Fibroblast of villous mesenchyme (primary cell): ENCODE data around the gene TNRC18. TPM values are rescaled to one million over a fixed set of nuclear protein-coding genes. Genes with fewer than 3 reads are reported as not detected.
"Not testable (repeated sequence)": the region's sequence is repeated elsewhere in the genome, so short reads cannot be mapped to it uniquely, and the experiment has no call there.

Experiments used
- DNase-seq: peaks from one replicate; pipeline ENCODE4 v3.0.0-alpha.2; 2010; ENCODE audit warnings: low read depth
- H3K4me3 ChIP-seq: 2 replicates; pipeline ENCODE4 v1.5.1; 2011; ENCODE audit warnings: low read depth, mild to moderate bottlenecking, low read length
- total RNA-seq: library from RNA; depleted of rRNA; stranded (reverse); fragments of >200 nt; gene quantifications from 2 replicates; pipeline ENCODE4 v1.2.3, GENCODE V29; 2012
- TF ChIP-seq, protein P1 (sequence below): IDR thresholded peaks from 2 replicates; pipeline ENCODE4 v1.5.1; 2012; ENCODE audit warnings: low read depth, mild to moderate bottlenecking, low read length; ENCODE audit not compliant: insufficient read depth

The TNRC18 gene
- total RNA-seq, 1 donor = 54.4 TPM

DNA sequence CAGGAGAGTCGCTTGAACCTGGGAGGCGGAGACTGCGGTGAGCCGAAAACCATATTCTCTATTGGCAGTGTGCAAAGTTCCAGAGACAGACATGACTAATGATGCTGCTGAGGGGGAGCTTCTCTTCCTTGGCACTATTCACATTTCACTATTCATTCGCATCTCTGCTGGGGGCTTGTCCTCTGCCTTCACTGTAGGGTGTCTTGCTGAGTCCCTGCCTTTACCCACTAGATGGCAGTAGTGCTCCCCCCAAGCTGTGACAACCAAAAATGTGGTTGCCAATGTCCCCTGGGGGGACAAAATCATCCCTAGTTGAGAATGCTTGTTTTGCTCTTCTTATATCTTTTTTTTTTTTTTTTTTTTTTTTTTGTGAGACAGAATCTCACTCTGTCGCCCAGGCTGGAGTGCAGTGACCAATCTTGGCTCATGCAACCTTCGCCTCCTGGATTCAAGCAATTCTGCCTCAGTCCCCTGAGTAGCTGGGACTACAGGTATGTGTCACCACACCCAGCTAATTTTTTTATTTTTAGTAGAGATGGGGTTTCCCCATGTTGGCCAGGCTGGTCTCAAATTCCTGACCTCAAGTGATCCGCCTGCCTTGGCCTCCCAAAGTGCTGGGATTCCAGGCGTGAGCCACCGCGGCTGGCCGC lies 57.5 kb downstream of the TNRC18 start:
- TF ChIP-seq, protein P1, sequence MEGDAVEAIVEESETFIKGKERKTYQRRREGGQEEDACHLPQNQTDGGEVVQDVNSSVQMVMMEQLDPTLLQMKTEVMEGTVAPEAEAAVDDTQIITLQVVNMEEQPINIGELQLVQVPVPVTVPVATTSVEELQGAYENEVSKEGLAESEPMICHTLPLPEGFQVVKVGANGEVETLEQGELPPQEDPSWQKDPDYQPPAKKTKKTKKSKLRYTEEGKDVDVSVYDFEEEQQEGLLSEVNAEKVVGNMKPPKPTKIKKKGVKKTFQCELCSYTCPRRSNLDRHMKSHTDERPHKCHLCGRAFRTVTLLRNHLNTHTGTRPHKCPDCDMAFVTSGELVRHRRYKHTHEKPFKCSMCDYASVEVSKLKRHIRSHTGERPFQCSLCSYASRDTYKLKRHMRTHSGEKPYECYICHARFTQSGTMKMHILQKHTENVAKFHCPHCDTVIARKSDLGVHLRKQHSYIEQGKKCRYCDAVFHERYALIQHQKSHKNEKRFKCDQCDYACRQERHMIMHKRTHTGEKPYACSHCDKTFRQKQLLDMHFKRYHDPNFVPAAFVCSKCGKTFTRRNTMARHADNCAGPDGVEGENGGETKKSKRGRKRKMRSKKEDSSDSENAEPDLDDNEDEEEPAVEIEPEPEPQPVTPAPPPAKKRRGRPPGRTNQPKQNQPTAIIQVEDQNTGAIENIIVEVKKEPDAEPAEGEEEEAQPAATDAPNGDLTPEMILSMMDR = peak; percentile 85

DNA sequence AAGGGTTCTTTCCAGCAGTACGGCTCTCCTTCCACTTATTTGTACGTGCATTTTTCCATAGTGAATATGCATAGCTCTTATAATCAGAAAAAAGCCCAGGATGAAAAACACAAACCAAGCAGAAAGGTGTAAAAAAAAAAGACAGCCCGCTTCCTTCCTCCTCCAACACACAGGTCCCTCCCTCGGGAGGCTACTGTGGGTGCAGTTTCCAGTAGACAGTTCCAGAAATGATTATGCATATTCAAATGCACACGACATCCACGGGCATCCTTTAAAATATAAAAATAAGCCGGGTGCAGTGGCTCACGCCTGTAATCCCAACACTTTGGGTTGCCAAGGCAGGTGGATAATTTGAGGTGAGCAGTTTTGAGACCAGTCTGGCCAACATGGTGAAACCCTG lies 59.9 kb downstream of the TNRC18 start:
- TF ChIP-seq, protein P1 = no peak
- H3K4me3 ChIP-seq = no peak overlapping the region
- DNase-seq = no peak

More for the DNA sequence above, 57.5 kb downstream of the TNRC18 start:
- H3K4me3 ChIP-seq = not testable (repeated sequence)
- DNase-seq = peak; percentile 73

DNA sequence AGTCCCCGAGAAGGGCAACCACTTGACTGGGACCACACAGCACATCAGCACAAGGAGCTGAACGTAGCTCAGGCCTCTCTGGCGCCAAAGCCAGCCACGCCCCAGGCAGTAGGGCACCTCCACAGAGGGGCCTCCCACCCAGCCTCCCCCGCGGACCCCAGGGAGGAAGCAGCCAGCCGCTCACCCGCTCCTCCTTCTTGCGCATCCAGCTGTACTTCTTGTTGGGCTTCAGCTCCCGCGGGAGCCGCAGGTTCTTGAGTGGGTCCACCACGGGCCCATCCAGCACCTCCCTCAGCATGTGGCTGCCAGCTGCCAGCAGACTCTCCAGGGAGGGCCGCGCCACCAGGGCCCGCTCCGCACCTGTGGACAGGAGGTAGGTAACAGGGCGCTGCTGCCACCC lies 61.2 kb downstream of the TNRC18 start:
- no peak overlapping the region for H3K4me3 ChIP-seq
- TF ChIP-seq, protein P1 = no peak
- DNase-seq = no peak

DNA sequence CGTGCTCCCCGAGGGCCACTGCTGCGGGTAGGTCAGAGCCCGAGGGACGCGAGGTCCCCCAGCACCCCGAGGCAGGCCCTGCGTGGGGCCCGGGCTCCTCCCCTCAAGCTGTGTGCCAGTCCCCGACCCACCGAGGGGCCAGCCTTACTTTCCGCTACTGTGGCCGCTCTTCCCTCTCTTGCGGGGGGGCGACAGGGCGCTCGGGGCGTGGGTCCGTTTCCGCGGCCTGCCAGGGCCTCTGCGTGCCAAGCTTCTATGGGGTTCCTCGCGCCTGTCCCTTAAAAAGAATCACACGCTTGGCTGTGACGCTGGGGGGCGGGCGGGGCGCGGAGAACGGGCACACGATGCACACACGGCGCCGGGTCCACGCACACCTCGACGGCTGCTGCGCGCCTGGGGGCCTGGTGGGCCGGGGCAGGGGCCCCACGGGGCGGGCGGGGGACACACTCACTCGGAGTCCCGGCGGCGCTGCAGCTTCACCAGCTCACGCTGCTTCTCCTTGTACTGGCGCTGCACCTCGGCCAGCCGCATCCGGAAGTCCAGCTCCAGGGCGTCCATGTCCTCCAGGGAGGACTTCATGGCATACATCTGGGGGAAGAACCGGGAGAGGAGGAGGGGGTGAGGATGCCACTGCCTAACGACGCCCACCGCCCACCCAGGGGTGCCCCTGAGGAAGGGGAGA lies 62.0 kb downstream of the TNRC18 start:
- TF ChIP-seq, protein P1 = no peak
- H3K4me3 ChIP-seq = no peak overlapping the region
- DNase-seq = no peak

DNA sequence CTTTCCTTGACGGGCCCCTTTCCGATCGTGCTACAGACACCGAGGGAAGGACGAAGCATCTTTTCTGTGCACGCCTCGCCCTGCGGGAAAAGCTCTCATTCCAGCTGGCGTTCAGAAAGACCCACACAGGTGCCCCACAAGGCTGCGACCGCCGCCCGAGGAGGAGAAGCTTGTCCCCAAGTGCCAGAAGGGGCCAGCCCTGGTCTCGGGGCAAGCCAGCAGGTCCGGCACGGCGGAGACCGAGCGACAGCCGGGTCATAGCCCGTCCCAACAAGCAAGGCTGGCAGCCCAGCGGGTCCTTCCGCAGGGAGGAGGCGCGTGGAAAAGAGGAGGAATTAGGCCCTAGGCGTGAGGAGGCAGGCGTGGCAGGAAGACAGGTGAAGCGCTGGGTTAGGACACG lies 62.7 kb downstream of the TNRC18 start:
- no peak overlapping the region for H3K4me3 ChIP-seq
- TF ChIP-seq, protein P1 = no peak
- DNase-seq = no peak

DNA sequence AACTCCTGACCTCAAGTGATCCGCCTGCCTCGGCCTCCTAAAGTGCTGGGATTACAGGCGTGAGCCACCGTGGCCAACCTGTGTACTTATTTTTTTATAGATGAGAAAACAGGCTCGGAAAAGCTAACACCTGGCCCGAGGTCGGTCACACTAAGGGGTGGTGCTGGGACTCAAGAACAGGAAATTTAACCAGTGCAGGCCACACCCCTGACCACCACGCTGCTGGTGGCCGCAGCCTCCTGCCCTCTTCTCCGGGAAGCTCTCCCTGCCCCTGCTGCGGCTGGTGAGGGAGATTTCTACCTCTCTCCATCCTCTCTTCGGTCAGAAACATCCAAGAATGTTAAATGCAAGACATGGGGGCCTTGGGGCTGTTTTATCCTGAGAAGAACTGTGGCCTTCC lies 63.2 kb downstream of the TNRC18 start:
- no peak overlapping the region for H3K4me3 ChIP-seq
- no peak for DNase-seq
- TF ChIP-seq, protein P1 = no peak

DNA sequence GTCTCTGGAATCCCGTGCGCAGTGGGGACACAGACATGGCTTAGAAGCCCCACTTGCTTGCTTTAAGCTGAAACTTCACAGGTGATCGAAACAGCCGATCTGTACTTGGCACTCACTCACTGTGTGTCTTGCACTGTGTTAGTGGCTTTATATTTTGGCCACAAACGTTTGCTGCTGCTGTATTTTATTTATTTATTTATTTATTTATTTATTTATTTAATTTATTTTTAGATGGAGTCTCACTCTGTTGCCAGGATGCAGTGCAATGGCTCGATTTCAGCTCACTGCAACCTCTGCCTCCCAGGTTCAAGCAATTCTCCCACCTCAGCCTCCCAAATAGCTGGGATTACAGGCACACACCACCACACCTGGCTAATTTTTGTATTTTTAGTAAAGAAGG lies 63.6 kb downstream of the TNRC18 start:
- H3K4me3 ChIP-seq, DNase-seq: not testable (repeated sequence)
